ENCODE measurements around the gene PAX2. TPM values are rescaled to one million over a fixed set of nuclear protein-coding genes. Genes with fewer than 3 reads are reported as not detected.

Gene PAX2
- polyA plus RNA-seq, 2 of the 4 experiments (the other 2 are of a cell fraction), result 0.06 to 0.21 TPM

DNA sequence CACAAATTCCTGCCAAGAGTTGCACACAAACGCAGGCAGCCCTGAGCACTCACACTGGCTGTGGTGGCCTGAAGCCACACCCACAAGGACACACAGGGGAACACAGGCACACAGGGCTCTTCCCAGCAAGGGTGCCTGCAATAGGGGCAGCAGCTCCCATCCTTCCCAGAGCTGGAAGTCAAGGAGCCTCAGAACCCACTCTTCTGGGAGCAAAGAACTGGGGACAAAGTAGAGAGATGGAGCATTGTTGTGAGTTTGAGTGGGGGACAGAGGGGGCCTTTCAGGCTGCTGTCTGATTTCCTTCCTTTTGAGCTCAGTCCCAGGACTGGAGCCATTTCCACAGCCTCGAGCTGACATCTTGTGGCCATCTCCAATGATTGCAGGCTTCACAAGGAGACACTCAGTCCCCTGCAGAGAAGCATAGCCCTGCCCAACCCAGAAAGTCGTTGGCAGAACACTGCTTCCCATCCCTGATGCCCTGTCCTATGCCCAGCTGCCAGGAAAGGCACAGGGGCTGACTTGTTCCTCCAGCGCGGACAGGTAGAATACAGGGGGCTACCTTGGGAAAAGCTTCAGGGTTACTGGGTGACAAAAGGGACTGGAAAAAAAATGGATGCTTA, 133.0 kb downstream of the PAX2 start:
- 2% methylated on average over 5 of the region's 5 CpGs for WGBS (ENCODE audit: missing lambda C conversion rate)
- peak; percentile 90 to 97 for ATAC-seq
- CTCF ChIA-PET, result interaction anchor here (0.6 to 15.9 kb wide), 99 partner anchors 10 to 574 kb away, joined by 3 to 289 read pairs (median 4); partner anchors contain the start of genes HIF1AN, PAX2 and SLF2

More for the DNA sequence above, 133.0 kb downstream of the PAX2 start:
- TF ChIP-seq, protein P1, sequence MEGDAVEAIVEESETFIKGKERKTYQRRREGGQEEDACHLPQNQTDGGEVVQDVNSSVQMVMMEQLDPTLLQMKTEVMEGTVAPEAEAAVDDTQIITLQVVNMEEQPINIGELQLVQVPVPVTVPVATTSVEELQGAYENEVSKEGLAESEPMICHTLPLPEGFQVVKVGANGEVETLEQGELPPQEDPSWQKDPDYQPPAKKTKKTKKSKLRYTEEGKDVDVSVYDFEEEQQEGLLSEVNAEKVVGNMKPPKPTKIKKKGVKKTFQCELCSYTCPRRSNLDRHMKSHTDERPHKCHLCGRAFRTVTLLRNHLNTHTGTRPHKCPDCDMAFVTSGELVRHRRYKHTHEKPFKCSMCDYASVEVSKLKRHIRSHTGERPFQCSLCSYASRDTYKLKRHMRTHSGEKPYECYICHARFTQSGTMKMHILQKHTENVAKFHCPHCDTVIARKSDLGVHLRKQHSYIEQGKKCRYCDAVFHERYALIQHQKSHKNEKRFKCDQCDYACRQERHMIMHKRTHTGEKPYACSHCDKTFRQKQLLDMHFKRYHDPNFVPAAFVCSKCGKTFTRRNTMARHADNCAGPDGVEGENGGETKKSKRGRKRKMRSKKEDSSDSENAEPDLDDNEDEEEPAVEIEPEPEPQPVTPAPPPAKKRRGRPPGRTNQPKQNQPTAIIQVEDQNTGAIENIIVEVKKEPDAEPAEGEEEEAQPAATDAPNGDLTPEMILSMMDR (IDR thresholded peaks at IDR 0.05), result peak; percentile 91
- TF ChIP-seq, protein P2, sequence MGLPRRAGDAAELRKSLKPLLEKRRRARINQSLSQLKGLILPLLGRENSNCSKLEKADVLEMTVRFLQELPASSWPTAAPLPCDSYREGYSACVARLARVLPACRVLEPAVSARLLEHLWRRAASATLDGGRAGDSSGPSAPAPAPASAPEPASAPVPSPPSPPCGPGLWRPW (IDR thresholded peaks at IDR 0.05), result no peak
- TF ChIP-seq E2F6 (IDR thresholded peaks at IDR 0.05; ENCODE audit: borderline replicate concordance, low read depth) (no peak), SMC3 (IDR thresholded peaks at IDR 0.05) (peak; percentile 82), CHD2 (IDR thresholded peaks at IDR 0.05; ENCODE audit: low read length, partially characterized antibody) (no peak), HOXB5 (CRISPR knock-in tag; IDR thresholded peaks at IDR 0.05) (no peak), RAD21 (conservative IDR thresholded peaks at IDR 0.05 in 1 of 2, IDR thresholded peaks at IDR 0.05 in 1 of 2) (peak; percentile 91 to 94)
- FAIRE-seq (peak; percentile 65), DNase-seq (ENCODE audit: low read depth in 1 of 2, low spot score in 1 of 2) (peak; percentile 80 to 92)
- peak overlapping the region in 1 of 2 experiments; percentile 64; a peak in 2 of 6 replicates for H3K27ac ChIP-seq
- H3K4me2 ChIP-seq, result 0 out of 3 replicates have a peak overlapping the region, but pooled peaks have one; percentile 16
- no peak overlapping the region for H3K4me3 ChIP-seq
- peaks cover 15% of the 10 kb centered on the region; the same call in 2 of the 3 replicates for H3K4me1 ChIP-seq
- H3K9me3 ChIP-seq, result no peaks in the 10 kb centered on the region
- POLR2A ChIA-PET, result interaction anchor here (1.2 to 1.3 kb wide), 3 partner anchors 35 to 343 kb away, joined by 4 to 13 read pairs (median 7); partner anchors contain the start of genes HIF1AN and SLF2

Other genes with a start within 250 kb of the PAX2 start
- gene SEC31B, start 225.7 kb upstream of the PAX2 start, polyA plus RNA-seq (2011; rRNA removed), result 7.1 and 9.2 TPM in 2 replicates
- gene SEC31B, start 225.7 kb upstream of the PAX2 start, polyA plus RNA-seq (2017; fragmentation: RNase III; extraction: RNeasy Plus Mini Kit Qiagen cat#74134 plus additional on column Dnase treatment), result 4.5 to 6.8 TPM (median 6.2 TPM) in 3 replicates
- 208 and 221 TPM in 2 replicates for gene NDUFB8, start 215.7 kb upstream of the PAX2 start, polyA plus RNA-seq (2011; rRNA removed)
- gene NDUFB8, start 215.7 kb upstream of the PAX2 start, polyA plus RNA-seq (2017; fragmentation: RNase III; extraction: RNeasy Plus Mini Kit Qiagen cat#74134 plus additional on column Dnase treatment), result 324 to 355 TPM (median 333 TPM) in 3 replicates
- 21.6 and 26.4 TPM in 2 replicates for gene HIF1AN, start 209.6 kb upstream of the PAX2 start, polyA plus RNA-seq (2011; rRNA removed)
- 13.4 to 16.4 TPM (median 15.3 TPM) in 3 replicates for gene HIF1AN, start 209.6 kb upstream of the PAX2 start, polyA plus RNA-seq (2017; fragmentation: RNase III; extraction: RNeasy Plus Mini Kit Qiagen cat#74134 plus additional on column Dnase treatment)
- gene SLF2, start 167.4 kb downstream of the PAX2 start, polyA plus RNA-seq (2011; rRNA removed), result 12.4 and 16.6 TPM in 2 replicates
- 12.3 to 13.6 TPM (median 13.0 TPM) in 3 replicates for gene SLF2, start 167.4 kb downstream of the PAX2 start, polyA plus RNA-seq (2017; fragmentation: RNase III; extraction: RNeasy Plus Mini Kit Qiagen cat#74134 plus additional on column Dnase treatment)
- 17.4 and 31.1 TPM in 2 replicates for gene SEMA4G, start 223.9 kb downstream of the PAX2 start, polyA plus RNA-seq (2011; rRNA removed)
- gene SEMA4G, start 223.9 kb downstream of the PAX2 start, polyA plus RNA-seq (2017; fragmentation: RNase III; extraction: RNeasy Plus Mini Kit Qiagen cat#74134 plus additional on column Dnase treatment), result 10.2 to 13.5 TPM (median 13.3 TPM) in 3 replicates
- gene MRPL43, start 241.9 kb downstream of the PAX2 start, polyA plus RNA-seq (2011; rRNA removed), result 76.3 and 77.4 TPM in 2 replicates
- gene MRPL43, start 241.9 kb downstream of the PAX2 start, polyA plus RNA-seq (2017; fragmentation: RNase III; extraction: RNeasy Plus Mini Kit Qiagen cat#74134 plus additional on column Dnase treatment), result 82.2 to 86.7 TPM (median 83.4 TPM) in 3 replicates
- 21.1 and 26.7 TPM in 2 replicates for gene TWNK, start 242.0 kb downstream of the PAX2 start, polyA plus RNA-seq (2011; rRNA removed)
- gene TWNK, start 242.0 kb downstream of the PAX2 start, polyA plus RNA-seq (2017; fragmentation: RNase III; extraction: RNeasy Plus Mini Kit Qiagen cat#74134 plus additional on column Dnase treatment), result 34.7 to 36.0 TPM (median 35.9 TPM) in 3 replicates

Measured in A549 (cell line).